ENCODE measurements around the gene CCDC57. TPM values are rescaled to one million over a fixed set of nuclear protein-coding genes. Genes with fewer than 3 reads are reported as not detected.

Gene CCDC57
- total and polyA plus RNA-seq, 5 donors from 2014 or later = 27.7 to 76.6 (median 38.1) TPM

GRCh38 chr17:82231562-82232321 is 19.1 kb upstream of the CCDC57 start:
- Histone ChIP-seq H3K27me3 (ENCODE audit: control insufficient read depth, insufficient read depth, low read length) (no peaks in the 10 kb centered on the region), H3K9me3 (ENCODE audit: control insufficient read depth in 2 of 2, low read length in 2 of 2) (no peaks in the 10 kb centered on the region), H3K4me1 (ENCODE audit: control insufficient read depth, insufficient read depth, low read length, poor library complexity, severe bottlenecking) (peaks cover 56% of the 10 kb centered on the region), H3K36me3 (ENCODE audit: control insufficient read depth, insufficient read depth, low read length) (no peaks in the 10 kb centered on the region), H3K4me3 (ENCODE audit: low read depth, low read length) (no peak overlapping the region), H3K27ac (ENCODE audit: insufficient read depth, low read length, poor library complexity, severe bottlenecking) (peak overlapping the region; percentile 60)
- Mint-ChIP-seq H3K27me3 (no peaks in the 10 kb centered on the region), H3K4me3 (no peak overlapping the region), H3K36me3 (no peaks in the 10 kb centered on the region), H3K27ac (no peak overlapping the region), H3K4me1 (peaks cover 0 to 25% (median 13%) of the 10 kb centered on the region in 4 donors), H3K9me3 (no peaks in the 10 kb centered on the region)
- DNase-seq = peak in 1 of 3 donors; percentile 31
- ATAC-seq (ENCODE audit: low read depth in 2 of 2) = no peak

GRCh38 chr17:82231312-82231561 is 18.6 kb upstream of the CCDC57 start:
- no peaks in the 10 kb centered on the region for H3K27me3 ChIP-seq (ENCODE audit: control insufficient read depth, insufficient read depth, low read length)
- H3K9me3 Mint-ChIP-seq = no peaks in the 10 kb centered on the region
- H3K27ac ChIP-seq (ENCODE audit: insufficient read depth, low read length, poor library complexity, severe bottlenecking) = peak overlapping the region; percentile 60
- H3K4me1 ChIP-seq (ENCODE audit: control insufficient read depth, insufficient read depth, low read length, poor library complexity, severe bottlenecking) = peaks cover 51% of the 10 kb centered on the region
- no peaks in the 10 kb centered on the region for H3K36me3 Mint-ChIP-seq
- H3K4me3 Mint-ChIP-seq = no peak overlapping the region
- peaks cover 0 to 23% (median 11%) of the 10 kb centered on the region in 4 donors for H3K4me1 Mint-ChIP-seq
- H3K36me3 ChIP-seq (ENCODE audit: control insufficient read depth, insufficient read depth, low read length) = no peaks in the 10 kb centered on the region
- ATAC-seq (ENCODE audit: low read depth in 2 of 2) = no peak
- H3K9me3 ChIP-seq (ENCODE audit: control insufficient read depth in 2 of 2, low read length in 2 of 2) = no peaks in the 10 kb centered on the region
- no peak overlapping the region for H3K27ac Mint-ChIP-seq
- H3K27me3 Mint-ChIP-seq = no peaks in the 10 kb centered on the region
- DNase-seq = no peak
- H3K4me3 ChIP-seq (ENCODE audit: low read depth, low read length) = no peak overlapping the region

GRCh38 chr17:82230609-82231311 is 18.1 kb upstream of the CCDC57 start:
- DNase-seq (peak in 2 of 3 donors; percentile 57 to 59), ATAC-seq (ENCODE audit: low read depth in 2 of 2) (peak; percentile 13 to 35)
- Histone ChIP-seq H3K36me3 (ENCODE audit: control insufficient read depth, insufficient read depth, low read length) (no peaks in the 10 kb centered on the region), H3K27ac (ENCODE audit: insufficient read depth, low read length, poor library complexity, severe bottlenecking) (peak overlapping the region; percentile 60), H3K4me1 (ENCODE audit: control insufficient read depth, insufficient read depth, low read length, poor library complexity, severe bottlenecking) (peaks cover 46% of the 10 kb centered on the region), H3K9me3 (ENCODE audit: control insufficient read depth in 2 of 2, low read length in 2 of 2) (no peaks in the 10 kb centered on the region), H3K4me3 (ENCODE audit: low read depth, low read length) (no peak overlapping the region), H3K27me3 (ENCODE audit: control insufficient read depth, insufficient read depth, low read length) (no peaks in the 10 kb centered on the region)
- Mint-ChIP-seq H3K27me3 (no peaks in the 10 kb centered on the region), H3K36me3 (no peaks in the 10 kb centered on the region), H3K4me3 (no peak overlapping the region), H3K9me3 (no peaks in the 10 kb centered on the region), H3K27ac (no peak overlapping the region), H3K4me1 (peaks cover 0 to 19% (median 9%) of the 10 kb centered on the region in 4 donors)

- Mint-ChIP-seq H3K27ac (peak overlapping the region; percentile 64 to 92 (median 65)), H3K4me3 (peak overlapping the region; percentile 75 to 86 (median 80)), H3K27me3 (no peaks in the 10 kb centered on the region), H3K4me1 (peaks cover 0 to 19% (median 9%) of the 10 kb centered on the region in 4 donors), H3K9me3 (no peaks in the 10 kb centered on the region), H3K36me3 (no peaks in the 10 kb centered on the region)
- Histone ChIP-seq H3K9me3 (ENCODE audit: control insufficient read depth in 2 of 2, low read length in 2 of 2) (no peaks in the 10 kb centered on the region), H3K4me1 (ENCODE audit: control insufficient read depth, insufficient read depth, low read length, poor library complexity, severe bottlenecking) (peaks cover 45% of the 10 kb centered on the region), H3K27me3 (ENCODE audit: control insufficient read depth, insufficient read depth, low read length) (no peaks in the 10 kb centered on the region), H3K4me3 (ENCODE audit: low read depth, low read length) (no peak overlapping the region), H3K27ac (ENCODE audit: insufficient read depth, low read length, poor library complexity, severe bottlenecking) (peak overlapping the region; percentile 23), H3K36me3 (ENCODE audit: control insufficient read depth, insufficient read depth, low read length) (no peaks in the 10 kb centered on the region)
- DNase-seq = no peak
- ATAC-seq (ENCODE audit: low read depth in 2 of 2) = no peak
Measured at GRCh38 chr17:82229698-82230608, 17.3 kb upstream of the CCDC57 start.

GRCh38 chr17:82228842-82229697 is 16.4 kb upstream of the CCDC57 start, which contains the start of gene SLC16A3:
SLC16A3 (plus strand) TSS chr17:82229042; CDS start chr17:82236009, 6,967 bp downstream.
- H3K27ac ChIP-seq (ENCODE audit: insufficient read depth, low read length, poor library complexity, severe bottlenecking) = peak within 1 kb of the TSS; percentile 82
- no peaks in the 10 kb centered on the region for H3K36me3 ChIP-seq (ENCODE audit: control insufficient read depth, insufficient read depth, low read length)
- H3K4me3 ChIP-seq (ENCODE audit: low read depth, low read length) = no peak within 1 kb of the TSS
- Mint-ChIP-seq H3K27me3 (no peaks in the 10 kb centered on the region), H3K4me3 (peak within 1 kb of the TSS; percentile 82 to 92 (median 86)), H3K4me1 (peaks cover 0 to 19% (median 9%) of the 10 kb centered on the region in 4 donors), H3K9me3 (no peaks in the 10 kb centered on the region), H3K36me3 (no peaks in the 10 kb centered on the region), H3K27ac (peak within 1 kb of the TSS; percentile 64 to 92 (median 84))
- peaks cover 45% of the 10 kb centered on the region for H3K4me1 ChIP-seq (ENCODE audit: control insufficient read depth, insufficient read depth, low read length, poor library complexity, severe bottlenecking)
- peak; percentile 47 to 49 for ATAC-seq (ENCODE audit: low read depth in 2 of 2)
- DNase-seq = peak; percentile 63 to 69 (median 66)
- H3K9me3 ChIP-seq (ENCODE audit: control insufficient read depth in 2 of 2, low read length in 2 of 2) = no peaks in the 10 kb centered on the region
- no peaks in the 10 kb centered on the region for H3K27me3 ChIP-seq (ENCODE audit: control insufficient read depth, insufficient read depth, low read length)

GRCh38 chr17:82228278-82228841 is 15.7 kb upstream of the CCDC57 start:
- Mint-ChIP-seq H3K4me3 (peak overlapping the region; percentile 81 to 92 (median 86)), H3K9me3 (no peaks in the 10 kb centered on the region), H3K4me1 (peaks cover 0 to 19% (median 7%) of the 10 kb centered on the region in 4 donors), H3K27me3 (no peaks in the 10 kb centered on the region), H3K36me3 (no peaks in the 10 kb centered on the region), H3K27ac (peak overlapping the region in 1 of 3 donors; percentile 84)
- Histone ChIP-seq H3K4me3 (ENCODE audit: low read depth, low read length) (no peak overlapping the region), H3K27me3 (ENCODE audit: control insufficient read depth, insufficient read depth, low read length) (no peaks in the 10 kb centered on the region), H3K4me1 (ENCODE audit: control insufficient read depth, insufficient read depth, low read length, poor library complexity, severe bottlenecking) (peaks cover 45% of the 10 kb centered on the region), H3K9me3 (ENCODE audit: control insufficient read depth in 2 of 2, low read length in 2 of 2) (no peaks in the 10 kb centered on the region), H3K36me3 (ENCODE audit: control insufficient read depth, insufficient read depth, low read length) (no peaks in the 10 kb centered on the region), H3K27ac (ENCODE audit: insufficient read depth, low read length, poor library complexity, severe bottlenecking) (peak overlapping the region; percentile 82)
- peak; percentile 61 to 64 for ATAC-seq (ENCODE audit: low read depth in 2 of 2)
- DNase-seq = peak; percentile 46 to 89 (median 63)
